ENCODE measurements around the gene PABPN1L.

- TF ChIP-seq EZH2 (IDR thresholded peaks at IDR 0.05; ENCODE audit: borderline replicate concordance, low read depth, low read length, severe bottlenecking), result no peak
- TF ChIP-seq POLR2A (IDR thresholded peaks at IDR 0.05; ENCODE audit: low read depth, low read length), result no peak
Measured at GRCh38 chr16:88896238-88897070, 30.0 kb upstream of the PABPN1L start.

Measured in endothelial cell of umbilical vein (primary cell).